Lower leg skin (tissue), 4 donors: ENCODE measurements around the gene ANXA10. TPM values are rescaled to one million over a fixed set of nuclear protein-coding genes. Genes with fewer than 3 reads are reported as not detected.

ENCODE experiments used
- DNase-seq, 2 donors: peaks; one replicate each; pipeline ENCODE4 v3.0.0-alpha.2; 2019; ENCODE audit warnings: low spot score in 2 of 2
- H3K4me3 ChIP-seq: fragments of 200-600 bp; sonication (generic); 2 replicates; pipeline ENCODE4 v1.5.1; 2017; ENCODE audit warnings: mild to moderate bottlenecking, low read depth; ENCODE audit not compliant: poor library complexity, severe bottlenecking
- CTCF ChIP-seq, 3 donors: fragments of 450-650 bp; IDR thresholded peaks; one replicate each; pipeline ENCODE4 v1.5.1; 2016; ENCODE audit warnings: antibody characterized with exemption in 3 of 3, mild to moderate bottlenecking in 3 of 3, moderate library complexity in 2 of 3
- POLR2A ChIP-seq, 2 donors: fragments of 450-650 bp; IDR thresholded peaks; one replicate each; pipeline ENCODE4 v1.6.1; 2016 to 2017; ENCODE audit warnings: antibody characterized with exemption in 2 of 2, mild to moderate bottlenecking in 1 of 2, moderate library complexity in 1 of 2
- WGBS, 2 donors: methylation state at CpG; one replicate each; pipeline ENCODE4 v1.1.5; 2018; 5-methylcytosine and 5-hydroxymethylcytosine counted together
- intact Hi-C: fragments of 100-400 bp; cut with DNase I; formaldehyde crosslinking; loops from one replicate; pipeline ENCODE4 v1.15.0; 2023; ENCODE audit warnings: low total_unique reads
- total RNA-seq, 4 donors: library from RNA; depleted of rRNA; stranded (reverse); fragments of >200 nt; gene quantifications; one replicate each; pipeline ENCODE4 v1.1.0, GENCODE V29; 2016

ANXA10 gene
- total RNA-seq, 4 donors from 2014 or later, result not detected

GRCh38 chr4:168188754-168189153 is 96.4 kb downstream of the ANXA10 start:
- DNase-seq, result no peak
- TF ChIP-seq CTCF (IDR thresholded peaks at IDR 0.05) (no peak), POLR2A (IDR thresholded peaks at IDR 0.05) (no peak)
- no peak overlapping the region for H3K4me3 ChIP-seq
- intact Hi-C loops, result no loop called here
- whole genome bisulfite sequencing, 2 donors, result 84 to 93% methylated on average over 1 of the region's 1 CpG

GRCh38 chr4:168197926-168198325 is 105.6 kb downstream of the ANXA10 start:
- intact Hi-C loops, result no loop called here
- H3K4me3 ChIP-seq, result no peak overlapping the region
- DNase-seq, result no peak
- TF ChIP-seq CTCF (IDR thresholded peaks at IDR 0.05), result no peak
- no peak for TF ChIP-seq POLR2A (IDR thresholded peaks at IDR 0.05)

- H3K4me3 ChIP-seq, result no peak overlapping the region
- 46 to 55% methylated on average over 4 of the region's 4 CpGs for WGBS, 2 donors
- intact Hi-C loops, result no loop called here
- no peak for TF ChIP-seq POLR2A (IDR thresholded peaks at IDR 0.05)
- no peak for TF ChIP-seq CTCF (IDR thresholded peaks at IDR 0.05)
- DNase-seq, result no peak
These were observed 107.1 kb downstream of the ANXA10 start for GRCh38 chr4:168199260-168199957.

- H3K4me3 ChIP-seq, result no peak overlapping the region
- WGBS, 2 donors, result 72 to 74% methylated on average over 3 of the region's 3 CpGs
- TF ChIP-seq CTCF (IDR thresholded peaks at IDR 0.05), result no peak
- no peak for TF ChIP-seq POLR2A (IDR thresholded peaks at IDR 0.05)
- intact Hi-C loops, result no loop called here
- DNase-seq, result no peak
These were observed 108.3 kb downstream of the ANXA10 start for GRCh38 chr4:168200685-168201084.

GRCh38 chr4:168203233-168203911 is 111.0 kb downstream of the ANXA10 start:
- intact Hi-C loops, result no loop called here
- no peak overlapping the region for H3K4me3 ChIP-seq
- no peak for DNase-seq
- no peak for TF ChIP-seq POLR2A (IDR thresholded peaks at IDR 0.05)
- TF ChIP-seq CTCF (IDR thresholded peaks at IDR 0.05), result no peak
- WGBS, 2 donors, result 90 to 97% methylated on average over 4 of the region's 4 CpGs
